Measurements from ENCODE around the gene NRG2.

The NRG2 gene

GRCh38 chr5:139812323-139812722, 230.8 kb downstream of the NRG2 start:
- DNase-seq (ENCODE audit: low read depth), result no peak

GRCh38 chr5:139811274-139811607, 231.9 kb downstream of the NRG2 start:
- DNase-seq (ENCODE audit: low read depth), result no peak

GRCh38 chr5:139810341-139811273, 232.5 kb downstream of the NRG2 start:
- DNase-seq (ENCODE audit: low read depth), result no peak

GRCh38 chr5:139809331-139809810, 233.7 kb downstream of the NRG2 start:
- DNase-seq (ENCODE audit: low read depth), result no peak

- DNase-seq (ENCODE audit: low read depth), result no peak
Observed at GRCh38 chr5:139808481-139809330, 234.4 kb downstream of the NRG2 start.

- no peak for DNase-seq (ENCODE audit: low read depth)
Observed at GRCh38 chr5:139807647-139808030, 235.5 kb downstream of the NRG2 start.

- no peak for DNase-seq (ENCODE audit: low read depth)
Observed at GRCh38 chr5:139806726-139807646, 236.1 kb downstream of the NRG2 start.

- no peak for DNase-seq (ENCODE audit: low read depth)
Observed at GRCh38 chr5:139806111-139806510, 237.0 kb downstream of the NRG2 start.

GRCh38 chr5:139805545-139805944, 237.6 kb downstream of the NRG2 start:
- no peak for DNase-seq (ENCODE audit: low read depth)

- no peak for DNase-seq (ENCODE audit: low read depth)
Observed at GRCh38 chr5:139804800-139805397, 238.2 kb downstream of the NRG2 start.

GRCh38 chr5:139803978-139804377, 239.1 kb downstream of the NRG2 start:
- no peak for DNase-seq (ENCODE audit: low read depth)

- no peak for DNase-seq (ENCODE audit: low read depth)
Observed at GRCh38 chr5:139799359-139799758, 243.7 kb downstream of the NRG2 start.

GRCh38 chr5:139798883-139799282, 244.2 kb downstream of the NRG2 start:
- no peak for DNase-seq (ENCODE audit: low read depth)

- no peak for DNase-seq (ENCODE audit: low read depth)
Observed at GRCh38 chr5:139797856-139798510, 245.1 kb downstream of the NRG2 start.

GRCh38 chr5:139797335-139797734, 245.8 kb downstream of the NRG2 start:
- no peak for DNase-seq (ENCODE audit: low read depth)
